GM12865 (cell line): ENCODE results near the gene LUC7L.

Experiments
- DNase-seq: peaks from one replicate; pipeline ENCODE4 v3.0.0; 2010; ENCODE audit warnings: low read depth
- H3K4me3 ChIP-seq: 2 replicates; pipeline ENCODE4 v1.5.1; 2011; ENCODE audit warnings: mild to moderate bottlenecking, low read depth, low read length, control low read depth
- TF ChIP-seq, protein P1 (sequence below): IDR thresholded peaks from 2 replicates; pipeline ENCODE4 v1.5.1; 2011; ENCODE audit warnings: low read length, control low read depth, low read depth, inconsistent platforms; ENCODE audit not compliant: insufficient read depth; ENCODE audit errors: missing control alignments

Gene LUC7L

DNA sequence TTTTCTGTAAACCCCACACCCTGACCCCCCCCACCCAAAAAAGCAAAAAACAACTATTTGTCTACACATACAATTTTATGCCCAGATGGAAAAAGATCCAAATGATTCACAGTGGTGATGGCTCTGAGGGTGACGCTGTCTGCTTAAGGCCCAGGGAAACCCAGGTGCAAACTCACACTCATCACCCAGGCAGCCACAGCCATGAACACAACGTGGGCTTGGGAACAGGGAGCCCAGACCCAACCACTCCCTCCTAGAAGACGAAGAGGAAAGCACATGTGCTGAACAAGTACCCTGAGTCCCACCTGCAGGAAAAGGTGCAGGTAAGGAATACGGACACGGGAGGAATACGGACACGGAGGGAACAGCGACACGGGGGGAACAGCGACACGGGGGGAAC is 43.6 kb downstream of the LUC7L start:
- TF ChIP-seq, protein P1, sequence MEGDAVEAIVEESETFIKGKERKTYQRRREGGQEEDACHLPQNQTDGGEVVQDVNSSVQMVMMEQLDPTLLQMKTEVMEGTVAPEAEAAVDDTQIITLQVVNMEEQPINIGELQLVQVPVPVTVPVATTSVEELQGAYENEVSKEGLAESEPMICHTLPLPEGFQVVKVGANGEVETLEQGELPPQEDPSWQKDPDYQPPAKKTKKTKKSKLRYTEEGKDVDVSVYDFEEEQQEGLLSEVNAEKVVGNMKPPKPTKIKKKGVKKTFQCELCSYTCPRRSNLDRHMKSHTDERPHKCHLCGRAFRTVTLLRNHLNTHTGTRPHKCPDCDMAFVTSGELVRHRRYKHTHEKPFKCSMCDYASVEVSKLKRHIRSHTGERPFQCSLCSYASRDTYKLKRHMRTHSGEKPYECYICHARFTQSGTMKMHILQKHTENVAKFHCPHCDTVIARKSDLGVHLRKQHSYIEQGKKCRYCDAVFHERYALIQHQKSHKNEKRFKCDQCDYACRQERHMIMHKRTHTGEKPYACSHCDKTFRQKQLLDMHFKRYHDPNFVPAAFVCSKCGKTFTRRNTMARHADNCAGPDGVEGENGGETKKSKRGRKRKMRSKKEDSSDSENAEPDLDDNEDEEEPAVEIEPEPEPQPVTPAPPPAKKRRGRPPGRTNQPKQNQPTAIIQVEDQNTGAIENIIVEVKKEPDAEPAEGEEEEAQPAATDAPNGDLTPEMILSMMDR: no peak
- DNase-seq: no peak
- no peak overlapping the region for H3K4me3 ChIP-seq

DNA sequence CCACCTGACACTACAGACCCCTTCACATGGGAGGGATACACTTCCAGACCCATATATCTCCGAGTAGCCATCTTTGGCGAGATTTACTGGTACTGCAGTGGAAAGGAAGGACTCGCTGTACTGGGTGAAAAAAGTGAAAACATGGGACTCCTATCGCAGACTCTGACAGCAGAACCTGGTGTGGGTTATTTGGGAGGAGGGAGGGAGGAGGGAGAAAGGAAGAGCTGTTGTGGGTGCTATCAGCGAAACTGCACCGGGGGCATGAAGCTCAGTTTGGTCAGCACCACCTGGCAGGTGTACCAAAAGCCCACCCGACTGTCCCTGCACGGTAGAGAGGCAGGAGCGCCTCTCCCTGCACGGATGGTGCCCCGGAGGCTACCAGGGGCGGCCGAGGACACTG is 44.0 kb downstream of the LUC7L start:
- H3K4me3 ChIP-seq: no peak overlapping the region
- no peak for DNase-seq
- TF ChIP-seq, protein P1: no peak

DNA sequence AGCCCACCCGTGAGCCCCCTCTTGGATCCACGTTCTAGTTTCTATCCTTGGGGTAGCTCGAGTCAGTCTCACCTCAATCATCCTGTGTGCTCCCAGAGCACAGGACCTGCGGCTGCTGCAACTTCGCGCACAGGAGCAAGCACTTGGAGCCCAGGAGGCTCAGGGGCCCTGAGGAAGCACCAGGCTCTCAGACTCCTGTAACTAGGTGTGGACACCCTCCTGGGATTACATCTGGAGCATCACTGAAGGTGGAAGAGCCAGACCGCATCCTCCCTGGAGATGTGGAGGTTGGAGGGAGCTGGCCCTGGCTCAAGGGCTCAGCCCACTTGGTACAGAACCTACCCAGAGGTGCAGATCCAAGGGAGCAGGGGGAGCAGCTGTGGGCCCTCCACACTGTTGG is 46.2 kb downstream of the LUC7L start:
- TF ChIP-seq, protein P1: no peak
- no peak overlapping the region for H3K4me3 ChIP-seq
- no peak for DNase-seq

DNA sequence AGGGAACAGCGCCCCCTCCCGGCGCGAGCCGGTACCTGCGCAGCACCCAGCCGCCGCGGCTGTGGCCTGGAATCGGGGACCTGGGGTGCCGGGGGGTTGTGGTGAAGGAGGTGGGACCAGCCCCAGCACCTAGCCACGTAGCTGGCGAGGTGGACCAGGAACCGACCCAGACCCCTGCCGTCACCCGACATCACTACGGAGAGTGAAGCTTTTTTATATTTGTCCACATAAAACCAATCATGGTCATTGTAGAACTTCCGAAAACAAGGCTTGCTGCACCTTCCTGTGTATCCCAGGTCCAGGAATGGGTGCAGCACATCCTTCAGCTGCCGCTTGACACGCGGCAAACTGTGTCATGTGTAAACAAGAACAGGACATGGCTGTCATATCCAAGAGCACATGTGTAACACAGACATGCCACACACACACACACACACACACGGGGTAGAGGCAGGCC is 47.7 kb downstream of the LUC7L start:
- TF ChIP-seq, protein P1: peak; percentile 96
- DNase-seq: no peak
- no peak overlapping the region for H3K4me3 ChIP-seq

DNA sequence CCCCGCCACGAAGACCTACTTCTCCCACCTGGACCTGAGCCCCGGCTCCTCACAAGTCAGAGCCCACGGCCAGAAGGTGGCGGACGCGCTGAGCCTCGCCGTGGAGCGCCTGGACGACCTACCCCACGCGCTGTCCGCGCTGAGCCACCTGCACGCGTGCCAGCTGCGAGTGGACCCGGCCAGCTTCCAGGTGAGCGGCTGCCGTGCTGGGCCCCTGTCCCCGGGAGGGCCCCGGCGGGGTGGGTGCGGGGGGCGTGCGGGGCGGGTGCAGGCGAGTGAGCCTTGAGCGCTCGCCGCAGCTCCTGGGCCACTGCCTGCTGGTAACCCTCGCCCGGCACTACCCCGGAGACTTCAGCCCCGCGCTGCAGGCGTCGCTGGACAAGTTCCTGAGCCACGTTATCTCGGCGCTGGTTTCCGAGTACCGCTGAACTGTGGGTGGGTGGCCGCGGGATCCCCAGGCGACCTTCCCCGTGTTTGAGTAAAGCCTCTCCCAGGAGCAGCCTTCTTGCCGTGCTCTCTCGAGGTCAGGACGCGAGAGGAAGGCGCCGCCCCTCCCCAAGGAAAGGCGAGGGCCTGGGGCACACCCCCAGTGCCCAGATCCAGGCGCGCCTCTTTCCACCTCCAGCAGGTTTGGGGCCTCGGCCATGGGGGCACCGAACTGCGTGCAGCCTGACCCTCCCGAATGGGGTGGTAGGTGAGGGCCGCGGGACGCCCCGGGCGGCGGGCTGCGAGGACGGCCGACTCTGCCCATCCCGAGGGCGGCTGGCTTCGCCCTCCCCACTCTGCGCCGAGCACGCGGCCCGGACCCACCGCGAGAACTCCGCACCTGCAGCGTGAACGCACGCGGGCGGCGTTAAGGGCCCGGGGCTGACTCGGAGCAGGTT is 48.3 kb downstream of the LUC7L start:
- DNase-seq: peak; percentile 83
- TF ChIP-seq, protein P1: no peak
- H3K4me3 ChIP-seq: peak overlapping the region; percentile 21

DNA sequence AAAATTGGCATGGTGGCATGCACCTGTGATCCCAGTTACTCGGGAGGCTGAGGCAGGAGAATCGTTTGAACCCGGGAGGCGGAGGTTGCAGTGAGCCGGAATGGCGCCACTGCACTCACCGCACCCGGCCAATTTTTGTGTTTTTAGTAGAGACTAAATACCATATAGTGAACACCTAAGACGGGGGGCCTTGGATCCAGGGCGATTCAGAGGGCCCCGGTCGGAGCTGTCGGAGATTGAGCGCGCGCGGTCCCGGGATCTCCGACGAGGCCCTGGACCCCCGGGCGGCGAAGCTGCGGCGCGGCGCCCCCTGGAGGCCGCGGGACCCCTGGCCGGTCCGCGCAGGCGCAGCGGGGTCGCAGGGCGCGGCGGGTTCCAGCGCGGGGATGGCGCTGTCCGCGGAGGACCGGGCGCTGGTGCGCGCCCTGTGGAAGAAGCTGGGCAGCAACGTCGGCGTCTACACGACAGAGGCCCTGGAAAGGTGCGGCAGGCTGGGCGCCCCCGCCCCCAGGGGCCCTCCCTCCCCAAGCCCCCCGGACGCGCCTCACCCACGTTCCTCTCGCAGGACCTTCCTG is 49.1 kb downstream of the LUC7L start, which contains the start of gene HBQ1:
TSS of gene HBQ1 (plus strand) at position 359 of the 575 bp plus-strand sequence. CDS start at position 387, 28 bp downstream.
- TF ChIP-seq, protein P1: peak; percentile 8
- H3K4me3 ChIP-seq: peak within 1 kb of the TSS; percentile 21
- no peak for DNase-seq
